BE2C (cell line): ENCODE data around the gene CCDC141.

Experiments used
- DNase-seq: peaks from one replicate; pipeline ENCODE4 v3.0.0-alpha.2; 2020
- H3K27me3 ChIP-seq: fragments of 250-450 bp; sonication (Bioruptor Pico); 2 replicates; pipeline ENCODE4 v1.5.1; 2020; ENCODE audit warnings: mild to moderate bottlenecking
- H3K36me3 ChIP-seq: fragments of 250-450 bp; sonication (Bioruptor Pico); 2 replicates; pipeline ENCODE4 v1.5.1; 2020; ENCODE audit warnings: mild to moderate bottlenecking
- H3K4me1 ChIP-seq: fragments of 250-450 bp; sonication (Bioruptor Pico); 2 replicates; pipeline ENCODE4 v1.5.1; 2020
- H3K4me3 ChIP-seq: 2 replicates; pipeline ENCODE4 v1.5.1; 2011; ENCODE audit warnings: low read depth, low read length
- H3K9me3 ChIP-seq: fragments of 250-450 bp; sonication (Bioruptor Pico); 2 replicates; pipeline ENCODE4 v1.5.1; 2020
- TF ChIP-seq, protein P1 (sequence below): IDR thresholded peaks from 2 replicates; pipeline ENCODE4 v1.5.1; 2012; ENCODE audit warnings: mild to moderate bottlenecking, low read depth, low read length

The CCDC141 gene

DNA sequence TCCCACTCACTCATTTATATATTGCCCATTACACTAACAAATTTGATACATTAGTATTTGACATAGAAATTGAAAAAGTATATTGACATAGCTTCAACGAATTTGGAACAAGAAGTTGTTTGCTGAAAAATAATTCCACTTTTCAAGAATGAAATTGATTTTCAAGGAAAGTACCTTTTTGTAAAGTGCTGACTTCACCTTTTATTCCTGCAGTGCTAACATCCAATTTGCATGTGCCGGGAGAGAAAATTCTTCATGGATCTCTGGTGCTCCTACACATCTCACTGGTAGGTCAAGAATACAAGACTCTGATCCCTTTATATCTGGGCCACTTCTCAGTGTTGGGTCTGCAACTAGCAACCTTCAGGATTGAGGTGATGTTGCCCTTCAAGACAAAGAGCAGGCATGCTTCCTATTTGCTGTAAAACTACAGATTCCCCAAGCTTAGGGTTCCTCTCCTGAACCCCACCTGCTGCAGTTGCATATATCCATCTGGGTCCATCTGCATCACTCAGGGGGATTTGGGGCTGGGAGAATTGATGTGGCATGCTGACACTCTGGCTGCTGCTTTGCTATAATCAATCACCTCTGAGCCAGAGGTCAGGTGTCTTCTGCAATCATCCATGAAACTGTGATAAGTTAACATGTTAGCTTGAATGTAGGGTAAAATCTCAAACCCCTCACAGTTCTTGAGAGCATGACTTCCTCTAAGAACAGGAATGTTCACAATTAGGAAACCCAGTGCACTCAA lies 134.3 kb downstream of the CCDC141 start:
- H3K4me1 ChIP-seq = no peaks in the 10 kb centered on the region
- H3K27me3 ChIP-seq = no peaks in the 10 kb centered on the region
- no peak for DNase-seq
- TF ChIP-seq, protein P1, sequence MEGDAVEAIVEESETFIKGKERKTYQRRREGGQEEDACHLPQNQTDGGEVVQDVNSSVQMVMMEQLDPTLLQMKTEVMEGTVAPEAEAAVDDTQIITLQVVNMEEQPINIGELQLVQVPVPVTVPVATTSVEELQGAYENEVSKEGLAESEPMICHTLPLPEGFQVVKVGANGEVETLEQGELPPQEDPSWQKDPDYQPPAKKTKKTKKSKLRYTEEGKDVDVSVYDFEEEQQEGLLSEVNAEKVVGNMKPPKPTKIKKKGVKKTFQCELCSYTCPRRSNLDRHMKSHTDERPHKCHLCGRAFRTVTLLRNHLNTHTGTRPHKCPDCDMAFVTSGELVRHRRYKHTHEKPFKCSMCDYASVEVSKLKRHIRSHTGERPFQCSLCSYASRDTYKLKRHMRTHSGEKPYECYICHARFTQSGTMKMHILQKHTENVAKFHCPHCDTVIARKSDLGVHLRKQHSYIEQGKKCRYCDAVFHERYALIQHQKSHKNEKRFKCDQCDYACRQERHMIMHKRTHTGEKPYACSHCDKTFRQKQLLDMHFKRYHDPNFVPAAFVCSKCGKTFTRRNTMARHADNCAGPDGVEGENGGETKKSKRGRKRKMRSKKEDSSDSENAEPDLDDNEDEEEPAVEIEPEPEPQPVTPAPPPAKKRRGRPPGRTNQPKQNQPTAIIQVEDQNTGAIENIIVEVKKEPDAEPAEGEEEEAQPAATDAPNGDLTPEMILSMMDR = no peak
- no peaks in the 10 kb centered on the region for H3K9me3 ChIP-seq
- H3K36me3 ChIP-seq = no peaks in the 10 kb centered on the region
- H3K4me3 ChIP-seq = no peak overlapping the region

DNA sequence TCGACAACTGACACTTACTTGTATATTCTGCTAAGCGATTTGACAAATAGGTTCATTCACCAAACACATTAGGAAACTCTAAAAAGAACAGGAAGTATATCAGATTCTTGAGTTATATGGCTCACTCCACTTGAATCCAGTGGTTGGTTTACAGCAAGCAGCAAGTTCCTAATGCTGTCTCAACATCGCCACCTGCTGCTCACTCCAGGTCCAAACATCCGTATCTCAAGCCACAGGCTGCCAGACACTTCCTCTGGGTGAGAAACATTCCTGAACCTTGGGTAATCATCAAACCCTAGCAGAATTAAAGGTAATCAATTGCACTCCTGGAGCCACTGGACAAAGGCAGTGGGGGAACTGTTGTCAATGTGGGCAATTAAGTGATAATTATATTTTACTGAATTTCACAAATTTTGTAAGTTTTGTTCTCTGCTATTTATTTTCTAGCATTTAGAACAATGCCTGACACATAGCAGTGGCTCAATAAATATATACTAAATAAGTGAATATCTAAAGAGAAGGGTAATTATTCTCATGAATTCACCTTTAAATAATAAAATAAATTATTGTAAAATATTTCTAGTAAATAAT lies 135.6 kb downstream of the CCDC141 start:
- no peaks in the 10 kb centered on the region for H3K9me3 ChIP-seq
- no peaks in the 10 kb centered on the region for H3K27me3 ChIP-seq
- H3K4me3 ChIP-seq = no peak overlapping the region
- peak; percentile 57 for DNase-seq
- TF ChIP-seq, protein P1 = peak; percentile 75
- no peaks in the 10 kb centered on the region for H3K36me3 ChIP-seq
- no peaks in the 10 kb centered on the region for H3K4me1 ChIP-seq

DNA sequence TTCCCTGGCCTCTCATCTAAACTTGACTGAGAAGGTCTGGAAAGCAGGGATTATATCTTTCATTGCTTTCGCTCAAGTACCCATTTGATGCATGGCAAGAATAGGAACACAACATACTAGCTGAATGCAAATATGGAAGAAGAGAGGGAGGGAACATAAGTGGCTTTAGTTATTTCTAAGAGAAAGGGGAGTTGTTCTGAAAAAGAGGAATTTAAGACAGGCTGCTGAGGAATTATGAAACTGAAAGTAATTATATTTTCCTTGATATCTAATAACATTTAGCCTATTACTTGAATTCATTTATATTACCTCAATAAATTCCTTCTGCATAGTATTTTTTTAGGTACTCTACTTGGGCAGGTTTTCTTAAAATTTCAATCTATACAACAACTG lies 136.9 kb downstream of the CCDC141 start:
- no peak overlapping the region for H3K4me3 ChIP-seq

DNA sequence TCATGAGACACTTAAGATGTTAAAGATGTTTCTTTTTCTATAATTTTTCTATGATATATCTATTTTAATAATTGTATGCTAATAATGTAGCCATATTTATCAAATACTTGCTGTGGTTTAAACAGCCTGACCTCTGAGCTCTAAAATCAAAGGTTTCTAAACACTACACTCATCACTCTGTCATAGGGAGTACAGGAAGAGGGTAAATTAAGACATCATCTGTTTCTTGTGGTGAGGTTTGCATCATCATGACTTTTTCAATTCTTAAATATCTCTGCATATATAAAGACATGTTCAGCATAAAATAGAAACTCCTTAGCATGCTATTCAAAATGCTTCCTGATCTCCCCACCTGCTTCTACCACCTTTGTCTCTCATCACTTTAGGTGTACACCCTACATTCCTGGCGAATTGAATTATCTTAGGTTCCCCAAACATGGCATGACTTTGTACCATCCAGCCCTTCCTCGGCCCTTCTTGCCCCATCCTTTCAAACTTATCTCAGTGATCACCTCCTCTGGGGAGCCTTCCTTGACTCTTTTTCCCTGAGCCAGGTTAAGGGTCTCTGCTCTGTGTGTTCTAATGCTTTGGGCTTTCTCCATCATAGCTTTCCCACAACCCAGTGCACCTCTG lies 137.4 kb downstream of the CCDC141 start:
- Histone ChIP-seq H3K36me3 (no peaks in the 10 kb centered on the region), H3K27me3 (no peaks in the 10 kb centered on the region), H3K4me3 (no peak overlapping the region), H3K4me1 (no peaks in the 10 kb centered on the region), H3K9me3 (no peaks in the 10 kb centered on the region)
- TF ChIP-seq, protein P1 = no peak
- no peak for DNase-seq

More for the DNA sequence above, 136.9 kb downstream of the CCDC141 start:
- no peak for DNase-seq
- Histone ChIP-seq H3K36me3 (no peaks in the 10 kb centered on the region), H3K4me1 (no peaks in the 10 kb centered on the region), H3K27me3 (no peaks in the 10 kb centered on the region), H3K9me3 (no peaks in the 10 kb centered on the region)
- TF ChIP-seq, protein P1 = no peak

DNA sequence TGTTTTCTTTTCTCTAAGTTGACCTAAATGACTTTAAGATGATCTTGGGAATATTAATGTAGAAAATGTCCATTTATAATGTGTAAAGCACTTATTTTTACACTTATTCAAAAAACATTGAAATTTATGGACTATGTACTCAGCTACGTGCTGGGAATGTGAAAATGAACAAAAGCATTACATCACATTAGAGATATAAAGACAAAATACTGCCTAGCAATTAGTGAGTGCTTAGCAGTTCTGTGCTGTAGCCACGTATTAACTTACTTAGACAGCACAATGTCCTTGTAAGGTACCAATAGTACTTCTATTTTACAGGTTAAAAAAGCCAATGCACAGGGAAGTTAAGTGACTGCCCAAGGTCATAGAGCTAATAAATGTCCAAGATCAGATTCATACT lies 138.9 kb downstream of the CCDC141 start:
- Histone ChIP-seq H3K36me3 (no peaks in the 10 kb centered on the region), H3K4me1 (no peaks in the 10 kb centered on the region), H3K27me3 (no peaks in the 10 kb centered on the region), H3K4me3 (no peak overlapping the region), H3K9me3 (no peaks in the 10 kb centered on the region)
- TF ChIP-seq, protein P1 = no peak
- DNase-seq = no peak

DNA sequence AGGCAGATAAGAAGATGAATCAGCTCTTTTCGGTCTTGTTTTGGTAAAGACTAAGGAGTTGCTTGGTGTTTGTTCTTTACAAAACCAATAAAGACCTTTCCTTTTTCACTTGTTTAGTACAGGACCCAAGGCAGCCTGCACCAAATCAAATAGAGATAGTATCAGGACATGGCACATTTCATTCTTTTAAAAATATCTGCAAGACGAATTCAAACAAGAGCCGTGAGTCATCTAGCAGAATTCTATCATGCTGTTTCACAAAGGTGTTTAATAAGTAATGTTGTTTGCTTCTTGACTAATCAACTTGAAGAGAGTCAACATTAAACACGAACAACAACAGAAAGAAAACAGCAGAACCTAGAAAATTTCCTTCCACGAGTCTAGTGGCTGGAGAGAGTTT lies 139.9 kb downstream of the CCDC141 start:
- Histone ChIP-seq H3K4me3 (no peak overlapping the region), H3K27me3 (no peaks in the 10 kb centered on the region), H3K4me1 (no peaks in the 10 kb centered on the region), H3K36me3 (no peaks in the 10 kb centered on the region), H3K9me3 (no peaks in the 10 kb centered on the region)
- no peak for DNase-seq
- TF ChIP-seq, protein P1 = no peak
